A204.1 (cell line): ENCODE data around the gene UTP25.

Experiments
- FAIRE-seq: peaks from 2 replicates; lab custom pipeline; 2012; peaks lifted over from hg19 to GRCh38; lab: Jason Lieb, UNC

UTP25 gene

DNA sequence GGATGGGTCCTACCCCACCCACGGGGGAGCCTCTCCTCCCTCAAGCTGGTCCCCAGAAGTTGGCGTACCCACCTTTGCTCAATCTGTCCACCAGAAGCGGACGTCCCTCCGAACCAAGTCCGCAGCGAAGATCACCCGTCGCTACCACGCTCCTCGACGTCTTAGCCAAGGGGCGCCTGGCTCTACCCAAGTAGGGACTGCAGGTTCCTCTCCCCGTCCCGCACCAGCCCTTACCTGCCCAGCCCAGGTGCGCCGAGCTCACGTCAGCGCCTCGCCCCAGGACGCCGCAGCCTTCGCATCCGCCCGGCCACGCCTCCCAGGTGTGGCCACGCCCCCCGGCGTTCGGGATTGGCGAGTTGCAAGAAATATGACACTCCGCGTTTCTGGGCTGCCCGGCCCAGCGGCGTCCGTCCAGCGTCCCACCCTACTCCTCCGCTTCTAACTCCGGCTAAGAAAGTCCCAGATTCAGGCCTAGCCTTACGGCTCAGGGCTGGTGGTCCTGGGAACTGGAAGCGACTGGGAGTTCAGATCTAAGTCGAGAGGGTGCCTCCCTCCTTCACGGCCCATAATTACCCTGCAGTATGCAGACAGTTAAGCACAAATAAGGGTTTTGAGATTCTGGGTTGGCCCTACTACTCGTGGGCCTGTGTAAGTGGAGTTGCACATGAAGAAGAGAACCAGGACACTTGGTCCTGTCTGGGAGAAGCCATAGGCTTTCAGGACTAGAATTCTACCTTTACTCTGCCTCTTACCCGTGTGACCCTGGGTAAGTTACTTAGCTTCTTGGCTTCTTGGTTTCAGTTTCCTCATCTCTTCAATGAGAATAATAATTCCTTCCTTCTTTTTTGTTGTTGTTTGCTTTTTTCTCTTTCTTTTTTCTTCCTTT, 21.7 kb upstream of the UTP25 start, which contains the start of gene IRF6:
IRF6 (minus strand) TSS at position 268 of the 886 bp plus-strand sequence. CDS start 4,729 bp downstream, outside the sequence.
- no peak for FAIRE-seq

DNA sequence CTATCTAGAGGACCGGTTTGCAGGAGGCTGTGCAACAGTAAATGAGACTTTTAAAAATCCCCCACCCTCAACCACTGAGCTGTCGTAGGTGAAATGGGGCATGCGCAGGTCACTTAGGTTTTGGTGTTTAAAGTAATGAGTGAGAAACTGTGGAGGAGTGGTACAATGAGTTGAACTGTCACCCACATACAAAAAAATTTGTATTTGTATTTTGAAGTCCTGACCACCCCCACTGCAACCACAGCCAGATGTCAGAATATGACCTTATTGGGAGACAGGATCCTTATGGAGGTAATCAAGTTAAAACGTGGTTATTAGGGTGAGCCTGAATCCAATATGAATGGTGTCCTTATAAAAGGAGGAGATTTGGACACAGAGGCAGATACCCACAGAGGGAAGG, 20.3 kb upstream of the UTP25 start:
- FAIRE-seq: no peak

DNA sequence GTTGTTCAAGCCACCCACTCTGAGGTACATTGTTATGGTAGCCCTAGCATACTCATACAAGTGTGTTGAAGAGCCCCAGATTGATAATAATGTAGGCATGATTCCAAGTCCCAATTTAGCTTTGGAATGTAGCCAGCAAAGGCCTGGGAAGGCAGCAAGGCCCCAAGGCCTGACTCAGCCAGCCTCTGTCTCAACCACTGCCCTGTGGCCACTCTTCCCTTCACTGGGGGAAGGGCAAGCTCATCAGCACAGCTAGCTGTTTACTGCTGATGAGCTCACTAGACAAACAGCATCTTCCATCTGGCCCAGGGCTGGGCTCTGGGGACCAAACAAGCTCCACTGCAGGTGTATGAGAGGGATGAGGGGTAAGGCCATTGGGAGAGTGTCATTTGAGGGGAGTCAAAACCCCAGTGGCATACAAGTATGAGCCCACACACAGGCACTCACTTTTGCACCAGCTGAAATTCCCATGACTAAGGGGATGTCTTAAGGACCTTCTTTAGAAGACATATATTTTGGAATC, 19.7 kb upstream of the UTP25 start:
- FAIRE-seq: no peak

DNA sequence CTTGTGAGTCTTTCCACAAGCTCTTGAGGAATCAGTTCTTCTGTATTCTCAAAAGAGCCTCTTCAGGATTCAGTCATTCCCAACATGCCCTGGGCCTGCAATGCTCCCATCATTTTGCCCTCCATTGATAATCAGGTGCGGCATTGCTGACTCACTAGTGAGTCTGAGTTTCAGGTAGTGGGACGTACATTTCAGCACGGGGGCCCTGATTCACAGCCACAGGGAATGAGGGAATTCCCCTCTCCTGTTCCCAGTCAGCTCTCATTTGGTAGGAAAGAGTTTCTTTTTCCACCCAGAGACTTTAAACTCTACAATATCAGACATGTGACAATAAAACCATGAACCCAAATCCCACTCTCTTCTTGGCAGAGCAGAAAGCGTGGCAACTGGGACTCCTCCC, 18.2 kb upstream of the UTP25 start:
- no peak for FAIRE-seq

DNA sequence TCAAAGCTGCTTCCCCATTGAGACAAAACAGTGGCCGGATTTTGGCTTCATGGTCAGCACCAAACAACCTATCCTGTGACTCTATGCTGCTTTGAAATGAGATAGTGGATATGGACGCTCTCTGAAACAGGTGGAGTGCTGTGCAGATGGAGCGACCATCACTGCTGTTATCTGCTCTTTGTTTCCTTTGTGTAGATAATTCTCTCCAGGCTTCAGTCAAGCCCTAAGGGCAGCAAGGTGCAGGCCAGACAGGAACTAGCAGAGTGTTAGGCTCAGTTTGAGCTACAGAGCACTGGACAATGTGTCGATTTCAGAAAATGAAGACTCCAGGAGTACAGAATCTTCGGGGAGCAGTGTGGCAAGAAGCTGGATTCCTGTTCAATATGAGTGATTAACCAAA, 17.0 kb upstream of the UTP25 start:
- FAIRE-seq: no peak

DNA sequence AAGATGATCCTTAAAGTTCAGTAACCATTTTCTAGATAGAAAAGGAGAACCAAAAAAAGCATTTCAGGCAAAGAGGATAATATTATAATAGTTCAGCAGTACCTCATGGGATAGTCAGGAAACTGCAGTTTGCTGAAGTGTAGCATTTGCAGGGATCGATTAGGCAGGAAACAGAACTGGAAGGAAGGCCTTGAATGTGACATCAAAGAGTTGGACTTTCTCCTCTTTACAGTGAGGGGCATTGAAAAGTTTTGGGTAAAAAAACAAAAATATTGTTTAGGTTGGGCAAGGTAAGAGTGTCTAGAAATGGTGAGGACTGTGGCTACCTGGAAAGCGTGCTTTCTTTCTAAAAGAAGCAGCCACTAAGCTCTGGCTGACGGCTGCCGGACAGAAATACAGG, 13.9 kb upstream of the UTP25 start:
- no peak for FAIRE-seq

DNA sequence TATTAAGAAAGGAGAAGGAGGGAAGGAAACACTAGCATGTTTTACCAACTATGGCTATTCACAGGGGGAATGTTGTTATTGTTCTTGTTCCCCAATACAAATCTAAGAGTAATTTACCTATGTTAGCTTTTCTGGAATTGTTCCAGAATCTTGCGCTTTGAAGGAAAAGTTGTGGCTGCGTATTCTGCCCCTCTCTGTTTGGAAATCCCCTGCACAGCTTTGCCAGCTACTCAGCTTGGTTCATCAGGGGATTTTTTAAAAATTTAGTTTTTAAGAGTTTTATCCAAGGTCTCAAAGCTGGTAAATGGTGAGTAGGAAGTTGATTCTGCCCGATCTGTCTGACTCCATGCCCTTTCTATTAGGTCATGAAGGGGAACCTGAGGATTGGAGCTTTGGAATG, 12.3 kb upstream of the UTP25 start:
- no peak for FAIRE-seq

DNA sequence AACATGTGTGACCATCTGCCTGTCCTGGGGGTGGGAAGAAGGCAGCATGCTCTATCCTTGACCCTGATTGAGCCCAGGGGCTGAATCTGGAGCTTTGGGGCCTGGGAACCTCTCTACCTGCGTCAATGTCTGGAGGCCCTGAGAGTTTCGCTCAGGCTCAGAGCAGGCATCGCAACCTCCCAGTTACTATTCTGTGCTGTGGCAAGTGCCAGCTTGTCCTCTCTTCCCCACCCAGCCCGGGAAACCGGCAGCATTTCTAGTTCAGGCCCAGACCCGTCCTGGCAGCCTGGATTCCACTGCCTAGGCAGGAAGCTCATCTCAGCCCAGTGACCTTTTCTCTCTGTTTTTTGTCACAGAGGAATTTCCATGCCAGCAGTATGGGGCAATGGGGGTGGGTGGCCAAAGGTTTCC, 11.8 kb upstream of the UTP25 start:
- FAIRE-seq: no peak

DNA sequence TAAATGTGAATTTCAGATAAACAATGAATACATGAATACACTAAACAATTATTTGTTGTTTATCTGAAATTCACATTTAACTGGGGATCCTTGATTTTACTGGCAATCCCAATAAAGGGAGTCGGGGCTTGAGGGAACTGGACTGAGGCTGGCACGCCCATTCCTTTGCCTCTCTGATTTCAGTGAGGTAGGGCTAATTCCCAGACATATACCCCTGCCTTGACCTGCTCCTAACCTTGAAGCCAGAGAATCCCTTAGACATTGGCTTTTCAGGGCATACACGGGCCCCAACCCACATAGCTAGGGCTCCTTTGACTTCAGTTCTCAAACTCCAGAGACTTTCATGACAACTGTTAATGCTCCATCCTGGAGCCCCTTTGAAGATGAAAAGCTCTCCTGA, 10.8 kb upstream of the UTP25 start:
- FAIRE-seq: no peak

DNA sequence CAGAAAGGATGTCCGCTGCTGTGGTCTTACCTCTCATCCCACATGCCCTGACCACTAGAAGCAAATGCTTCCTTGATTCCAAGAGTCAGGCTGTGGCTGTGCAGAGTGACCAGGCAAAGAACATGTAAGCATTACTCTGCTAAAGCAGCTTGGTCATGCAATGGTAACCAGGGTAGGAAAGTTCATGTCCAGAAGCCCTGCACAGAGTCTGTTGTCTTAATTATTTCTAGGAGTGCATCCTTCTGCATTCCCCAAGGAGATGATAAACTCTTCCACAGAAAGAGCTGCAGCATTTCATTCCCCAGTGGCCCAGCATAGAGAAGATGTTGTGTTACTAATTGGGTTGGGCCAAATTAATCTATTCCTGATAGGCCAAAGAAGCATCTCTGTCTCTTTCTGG, 10.1 kb upstream of the UTP25 start:
- no peak for FAIRE-seq

DNA sequence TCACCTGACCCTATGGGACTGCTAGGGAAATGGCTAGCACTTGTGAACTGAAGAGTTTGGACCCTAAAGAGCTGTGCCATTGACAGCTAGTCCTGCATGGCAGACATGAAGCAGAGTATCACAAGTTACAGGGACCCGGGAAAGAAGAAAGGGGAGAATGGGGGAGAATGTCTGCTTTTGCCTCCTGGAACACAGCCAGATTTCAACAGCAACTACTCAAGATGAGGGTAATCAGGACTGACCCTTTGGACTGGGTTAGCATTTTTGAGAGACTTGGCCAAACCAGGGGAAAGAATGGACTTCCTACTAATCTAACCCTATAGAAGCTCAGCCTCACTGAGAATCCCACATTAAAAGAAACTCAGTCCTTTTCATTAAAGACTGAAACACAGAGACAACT, 8.7 kb upstream of the UTP25 start:
- FAIRE-seq: no peak

DNA sequence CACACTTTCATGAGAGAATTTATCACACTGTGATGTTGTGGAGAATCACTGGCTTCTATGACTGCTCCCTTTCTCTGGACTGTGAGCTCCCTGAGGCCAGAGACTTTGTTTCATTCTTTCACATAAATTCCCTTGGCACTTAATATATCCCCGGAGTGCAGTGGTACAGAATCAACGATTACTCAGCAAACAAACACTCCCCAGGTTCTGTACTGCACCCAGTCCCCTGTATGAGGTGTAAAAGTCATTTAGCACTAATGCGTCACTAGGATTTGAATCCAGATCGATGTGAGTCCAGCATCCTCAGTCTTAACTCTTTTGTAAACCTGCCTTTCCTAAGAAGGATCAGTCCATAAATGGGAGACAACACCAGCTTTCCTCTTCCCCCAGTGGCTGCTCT, 6.8 kb upstream of the UTP25 start:
- no peak for FAIRE-seq

DNA sequence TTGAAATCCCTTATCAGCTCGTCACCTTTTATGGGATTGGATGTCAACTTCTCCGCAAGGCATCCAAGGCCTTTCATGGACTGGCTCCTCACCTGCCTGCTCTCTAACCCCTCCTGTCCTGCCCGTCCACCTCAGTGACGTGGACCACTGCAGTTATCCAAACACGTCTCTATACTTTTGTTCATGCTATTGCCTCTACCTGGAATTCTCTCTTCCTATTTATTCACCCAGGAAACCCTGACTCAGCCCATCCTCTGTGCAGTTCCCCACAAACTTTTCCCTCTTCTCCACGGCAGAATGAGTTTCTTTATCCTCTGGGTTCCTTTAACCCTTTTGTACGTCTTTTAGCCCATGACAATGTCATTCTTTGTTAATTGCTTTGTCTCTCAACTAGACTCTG, 5.1 kb upstream of the UTP25 start:
- no peak for FAIRE-seq

DNA sequence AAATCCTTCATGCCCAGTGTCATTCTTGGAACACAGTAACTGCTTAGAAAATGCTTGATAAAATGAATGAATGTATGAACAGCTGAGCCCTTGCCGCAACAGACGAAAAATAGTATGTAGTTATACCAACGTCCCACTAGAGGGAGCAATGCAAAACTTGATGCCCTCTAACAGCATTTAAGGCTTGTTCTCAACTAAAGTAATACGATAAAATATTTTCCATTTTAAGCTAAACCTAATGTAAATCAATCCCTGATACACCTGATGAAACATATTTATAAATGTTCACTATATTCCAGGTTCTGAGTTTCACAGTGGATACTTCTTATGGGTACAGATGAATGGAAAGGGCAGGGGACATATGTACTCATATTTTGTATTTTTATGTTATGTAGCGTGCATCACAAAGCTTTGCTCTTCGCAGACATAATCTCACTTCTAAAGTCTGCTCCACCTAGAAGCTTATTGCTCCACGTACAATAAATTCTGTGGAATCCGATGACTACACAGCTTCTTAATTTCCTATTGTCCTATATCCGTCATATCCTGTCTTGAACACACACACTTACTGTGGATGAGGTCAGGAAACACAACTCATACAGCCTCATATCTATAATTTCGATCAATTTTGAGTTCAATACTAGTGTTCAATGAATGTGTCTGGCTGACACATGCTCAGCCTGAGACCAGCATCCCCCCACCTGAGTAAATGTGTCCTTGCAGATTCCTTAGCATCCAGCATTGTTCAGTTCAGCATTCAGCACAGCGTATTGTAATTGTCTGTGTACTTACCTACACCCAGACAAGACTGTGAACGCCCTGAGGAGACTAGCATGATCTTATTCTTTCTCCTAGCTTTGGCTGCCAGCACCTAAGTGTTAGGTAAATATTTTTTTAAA, 4.4 kb upstream of the UTP25 start:
- FAIRE-seq: peak; percentile 70

DNA sequence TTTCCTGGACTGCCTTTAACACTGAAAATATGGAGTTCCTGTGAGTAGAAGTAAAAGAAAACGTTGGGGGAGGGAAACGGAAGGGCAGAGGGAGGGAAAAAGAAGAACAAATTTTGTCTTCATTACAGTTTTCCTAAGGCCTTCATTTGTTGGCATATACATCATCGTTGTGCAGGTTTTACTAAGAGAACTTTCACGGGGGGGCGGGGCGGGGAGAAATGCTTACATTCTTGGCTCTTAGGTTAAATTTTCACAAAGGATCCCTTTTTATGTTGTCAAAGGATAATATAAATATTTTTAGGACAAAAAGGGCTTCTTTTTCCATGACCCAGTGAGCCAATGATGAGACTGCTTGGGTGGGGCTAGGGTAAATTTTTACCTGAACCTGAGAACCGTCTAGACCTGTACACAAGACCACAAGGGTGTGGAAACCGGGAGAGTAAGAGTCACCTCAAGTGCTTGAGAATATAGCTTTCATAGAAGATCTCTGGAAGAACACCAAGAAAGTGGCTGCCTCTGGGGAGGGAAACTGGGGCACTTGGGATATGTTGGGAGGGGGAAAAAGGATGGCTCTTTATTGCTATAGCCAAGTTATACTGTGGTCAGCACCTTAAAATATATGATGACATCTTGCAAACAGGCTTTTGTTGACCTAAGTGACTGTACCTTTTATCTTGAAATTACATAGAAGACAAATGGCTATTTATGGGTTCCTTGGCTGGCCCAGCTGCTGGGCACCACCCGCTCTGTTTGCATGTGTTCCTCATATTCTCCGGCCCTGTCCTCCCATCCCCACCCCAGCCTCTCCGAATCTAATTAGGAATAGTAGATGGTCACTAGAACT, 2.0 kb upstream of the UTP25 start:
- no peak for FAIRE-seq

DNA sequence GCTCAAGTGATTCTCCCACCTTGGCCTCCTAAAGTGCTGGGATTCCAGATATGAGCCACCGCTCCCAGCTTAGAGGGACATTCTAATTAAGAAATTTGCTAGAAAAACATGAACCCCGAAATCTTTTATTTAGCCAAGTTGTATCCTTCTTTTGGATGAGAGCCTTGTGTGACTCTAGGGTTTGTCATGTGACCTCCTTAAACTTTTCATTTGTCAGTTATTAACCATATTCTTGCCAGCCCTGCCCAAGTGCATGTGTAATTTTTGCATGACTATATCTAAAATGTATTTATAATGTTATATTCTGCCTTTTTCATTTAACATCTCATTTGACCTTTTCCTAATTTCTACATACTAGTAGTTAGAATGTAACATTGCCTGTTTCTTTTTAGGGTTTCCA, 1.9 kb downstream of the UTP25 start:
- no peak for FAIRE-seq

DNA sequence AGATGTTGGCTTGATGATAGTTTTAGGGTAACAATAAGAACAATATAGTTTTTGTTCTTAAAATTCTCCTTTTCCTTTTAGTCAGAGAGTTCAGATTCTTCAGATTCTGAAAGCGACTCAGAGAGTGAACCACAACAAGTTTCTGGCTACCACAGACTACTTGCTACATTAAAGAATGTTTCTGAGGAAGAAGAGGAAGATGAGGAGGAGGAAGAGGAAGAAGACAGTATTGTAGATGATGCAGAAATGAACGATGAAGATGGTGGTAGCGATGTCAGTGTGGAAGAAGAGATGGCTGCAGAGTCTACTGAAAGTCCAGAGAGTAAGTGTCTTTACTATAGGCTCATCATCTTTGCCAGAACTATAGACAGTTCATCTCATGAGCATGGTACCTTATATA, 3.0 kb downstream of the UTP25 start:
- FAIRE-seq: no peak

DNA sequence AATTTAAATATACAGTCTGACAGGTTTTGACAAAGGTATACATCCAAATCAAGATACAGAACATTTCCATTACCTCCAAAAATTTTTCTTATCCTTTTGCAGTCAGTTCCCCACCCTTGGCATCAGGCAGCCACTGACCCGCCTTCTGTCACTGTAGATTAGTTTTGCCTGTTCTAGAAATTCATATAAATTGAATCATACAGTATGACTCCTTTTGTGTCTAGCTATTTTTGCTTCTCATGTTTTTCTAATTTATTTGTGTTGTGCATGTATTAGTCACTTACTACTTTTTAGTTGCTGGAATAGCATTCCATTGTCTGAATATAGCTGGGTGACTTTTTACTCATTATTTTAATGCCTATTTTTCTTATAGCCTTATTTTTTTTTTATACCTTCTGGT, 3.8 kb downstream of the UTP25 start:
- no peak for FAIRE-seq

DNA sequence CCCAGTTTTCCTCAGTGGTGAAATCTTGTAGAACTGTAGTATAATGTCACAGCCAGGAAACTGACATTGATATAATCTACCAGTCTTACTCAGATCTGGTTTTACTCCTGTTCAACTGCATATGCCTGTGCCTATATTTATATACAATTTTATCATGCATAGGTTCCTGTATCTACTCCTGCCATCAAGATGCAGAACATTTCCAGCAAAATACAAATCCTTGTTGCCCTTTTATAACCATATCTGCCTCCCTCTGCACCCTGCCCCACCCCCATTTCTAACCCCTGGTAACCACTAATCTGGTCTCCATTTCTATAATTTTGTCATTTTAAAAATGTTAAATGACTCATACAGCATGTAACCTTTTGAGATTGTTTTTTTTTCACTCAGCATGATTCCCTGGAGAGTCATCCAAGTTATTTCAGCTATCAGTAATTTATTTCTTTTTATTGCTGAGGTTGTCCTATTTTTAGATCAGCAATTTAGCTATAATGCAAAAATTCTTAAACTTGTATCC, 8.1 kb downstream of the UTP25 start:
- FAIRE-seq: no peak

DNA sequence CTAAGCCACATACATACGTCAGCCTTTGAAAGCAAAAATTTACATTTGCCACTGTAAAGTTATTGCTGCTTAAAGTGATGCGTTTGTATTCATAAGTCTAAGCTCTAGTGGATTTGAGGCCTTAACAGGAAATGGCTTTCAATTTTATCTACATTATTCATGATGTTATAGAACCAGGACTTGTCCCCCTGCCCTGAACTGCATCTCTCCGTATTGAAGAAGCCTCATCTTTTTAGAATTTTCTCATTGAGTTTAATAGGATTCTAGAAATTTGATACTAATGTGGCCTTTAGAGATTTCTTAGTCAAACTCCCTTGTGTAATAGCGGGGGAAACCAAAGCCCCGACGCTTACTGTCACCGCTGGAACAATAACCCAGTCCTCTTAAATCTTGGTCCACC, 9.9 kb downstream of the UTP25 start:
- FAIRE-seq: no peak

DNA sequence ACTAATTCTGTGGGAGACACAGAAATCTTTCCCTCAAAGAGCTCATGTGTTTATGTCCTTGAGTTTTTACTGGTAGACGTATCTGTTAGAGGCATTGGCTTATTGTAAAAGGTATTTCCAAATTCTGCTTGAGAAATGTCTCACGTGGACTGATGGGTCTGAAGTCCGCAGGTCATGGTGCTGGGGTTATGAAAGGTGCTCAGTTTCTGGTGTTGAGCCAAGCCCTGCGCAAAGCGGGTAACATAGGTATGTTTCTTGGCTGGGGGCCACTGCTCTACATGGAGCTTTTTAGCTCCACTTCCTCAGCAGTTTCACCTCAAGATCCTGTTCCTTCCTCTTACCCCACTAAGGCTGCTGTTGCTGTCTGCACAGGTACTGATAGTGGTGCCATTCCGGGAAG, 10.8 kb downstream of the UTP25 start:
- no peak for FAIRE-seq
